Nephron progenitor cell (in vitro differentiated cells): ENCODE measurements around the gene KIF22.
A peak's percentile ranks its signal among the peaks of the same experiment; 100 is the strongest.
"Not testable (repeated sequence)": the region's sequence is repeated elsewhere in the genome, so short reads cannot be mapped to it uniquely, and the experiment has no call there.

Experiments used
- DNase-seq: peaks from one replicate; pipeline ENCODE4 v3.0.0; 2021
- H3K27ac Mint-ChIP-seq: 2 replicates; pipeline ENCODE4 v1.8.0; 2021; ENCODE audit warnings: mild to moderate bottlenecking, moderate library complexity, mixed read lengths
- H3K27me3 Mint-ChIP-seq: 2 replicates; pipeline ENCODE4 v1.8.0; 2021; ENCODE audit warnings: mild to moderate bottlenecking, low read depth, mixed read lengths; ENCODE audit not compliant: poor library complexity
- H3K36me3 Mint-ChIP-seq: 2 replicates; pipeline ENCODE4 v1.8.0; 2021; ENCODE audit warnings: low read depth, mixed read lengths
- H3K4me1 Mint-ChIP-seq: 2 replicates; pipeline ENCODE4 v1.8.0; 2021; ENCODE audit warnings: mixed read lengths
- H3K4me3 Mint-ChIP-seq: 2 replicates; pipeline ENCODE4 v1.8.0; 2021; ENCODE audit warnings: mild to moderate bottlenecking, moderate library complexity, mixed read lengths
- H3K9me3 Mint-ChIP-seq: 2 replicates; pipeline ENCODE4 v1.8.0; 2021; ENCODE audit warnings: mild to moderate bottlenecking, moderate library complexity, mixed read lengths
- TF ChIP-seq, protein P1 (sequence below): fragments of 200-600 bp; sonication (generic); IDR thresholded peaks from 2 replicates; pipeline ENCODE4 v1.5.0; 2021; ENCODE audit warnings: antibody characterized with exemption

Gene KIF22

DNA sequence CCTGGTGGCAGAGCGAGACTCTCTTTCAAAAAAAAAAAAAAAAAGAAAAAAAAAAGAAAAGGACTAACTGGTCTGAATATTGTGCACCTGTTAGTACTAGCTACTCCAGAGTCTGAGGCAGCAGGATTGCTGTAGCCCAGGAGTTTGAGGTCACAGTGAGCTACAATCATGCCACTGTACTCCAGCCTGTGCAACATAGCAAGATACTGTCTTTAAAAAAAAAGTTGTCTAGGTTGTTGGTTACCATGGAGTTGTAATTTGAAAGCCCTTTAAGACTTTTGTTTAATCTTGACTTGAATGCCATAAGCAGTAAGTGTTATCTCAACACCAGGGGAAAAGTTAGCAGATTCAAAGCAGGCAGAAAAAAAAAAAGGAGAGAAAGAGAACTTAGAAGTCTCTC is 33.9 kb upstream of the KIF22 start:
- no peak for DNase-seq
- Mint-ChIP-seq H3K27me3 (peaks cover 29% of the 10 kb centered on the region), H3K27ac (peak overlapping the region; percentile 64), H3K9me3 (no peaks in the 10 kb centered on the region), H3K4me1 (peaks cover 23% of the 10 kb centered on the region), H3K36me3 (no peaks in the 10 kb centered on the region), H3K4me3 (no peak overlapping the region)
- TF ChIP-seq, protein P1, sequence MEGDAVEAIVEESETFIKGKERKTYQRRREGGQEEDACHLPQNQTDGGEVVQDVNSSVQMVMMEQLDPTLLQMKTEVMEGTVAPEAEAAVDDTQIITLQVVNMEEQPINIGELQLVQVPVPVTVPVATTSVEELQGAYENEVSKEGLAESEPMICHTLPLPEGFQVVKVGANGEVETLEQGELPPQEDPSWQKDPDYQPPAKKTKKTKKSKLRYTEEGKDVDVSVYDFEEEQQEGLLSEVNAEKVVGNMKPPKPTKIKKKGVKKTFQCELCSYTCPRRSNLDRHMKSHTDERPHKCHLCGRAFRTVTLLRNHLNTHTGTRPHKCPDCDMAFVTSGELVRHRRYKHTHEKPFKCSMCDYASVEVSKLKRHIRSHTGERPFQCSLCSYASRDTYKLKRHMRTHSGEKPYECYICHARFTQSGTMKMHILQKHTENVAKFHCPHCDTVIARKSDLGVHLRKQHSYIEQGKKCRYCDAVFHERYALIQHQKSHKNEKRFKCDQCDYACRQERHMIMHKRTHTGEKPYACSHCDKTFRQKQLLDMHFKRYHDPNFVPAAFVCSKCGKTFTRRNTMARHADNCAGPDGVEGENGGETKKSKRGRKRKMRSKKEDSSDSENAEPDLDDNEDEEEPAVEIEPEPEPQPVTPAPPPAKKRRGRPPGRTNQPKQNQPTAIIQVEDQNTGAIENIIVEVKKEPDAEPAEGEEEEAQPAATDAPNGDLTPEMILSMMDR, result no peak

- peaks cover 23% of the 10 kb centered on the region for H3K4me1 Mint-ChIP-seq
- H3K9me3 Mint-ChIP-seq, DNase-seq, H3K36me3 Mint-ChIP-seq, H3K4me3 Mint-ChIP-seq: not testable (repeated sequence)
- H3K27me3 Mint-ChIP-seq, result peaks cover 29% of the 10 kb centered on the region
- H3K27ac Mint-ChIP-seq, result peak overlapping the region; percentile 64
Measured at GRCh38 chr16:29757086-29757485, 33.5 kb upstream of the KIF22 start.

DNA sequence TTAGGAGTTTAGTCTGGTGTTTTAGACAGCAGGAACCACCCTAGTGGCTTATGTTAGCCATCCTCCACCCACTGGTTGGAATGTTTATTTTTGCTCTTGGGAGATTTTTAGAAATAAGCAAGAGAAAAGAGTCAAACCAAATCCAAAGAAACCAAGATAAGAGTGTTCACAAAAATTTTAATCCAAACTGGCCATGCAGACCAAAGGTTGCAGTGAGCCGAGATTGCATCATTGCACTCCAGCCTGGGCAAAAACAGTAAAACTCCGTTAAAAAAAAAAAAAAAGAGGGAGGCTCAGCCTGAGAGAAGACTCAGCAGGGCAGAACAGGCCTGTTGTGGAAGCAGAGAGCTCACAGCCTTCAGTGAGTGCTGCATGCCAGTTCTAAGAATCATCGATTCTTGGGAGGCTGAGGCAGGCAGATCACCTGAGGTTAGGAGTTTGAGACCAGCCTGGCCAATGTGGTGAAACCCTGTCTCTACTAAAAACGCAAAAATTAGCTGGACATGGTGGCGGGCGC is 32.5 kb upstream of the KIF22 start:
- DNase-seq, result no peak
- Mint-ChIP-seq H3K27me3 (peaks cover 30% of the 10 kb centered on the region), H3K4me3 (no peak overlapping the region), H3K36me3 (no peaks in the 10 kb centered on the region), H3K27ac (peak overlapping the region; percentile 48), H3K9me3 (no peaks in the 10 kb centered on the region), H3K4me1 (peaks cover 26% of the 10 kb centered on the region)
- TF ChIP-seq, protein P1, result no peak

- TF ChIP-seq, protein P1, result no peak
- DNase-seq, result peak; percentile 18
- Mint-ChIP-seq H3K36me3 (no peaks in the 10 kb centered on the region), H3K9me3 (no peaks in the 10 kb centered on the region), H3K4me1 (peaks cover 33% of the 10 kb centered on the region), H3K27me3 (peaks cover 42% of the 10 kb centered on the region), H3K4me3 (no peak overlapping the region), H3K27ac (peak overlapping the region; percentile 9)
Measured at GRCh38 chr16:29760567-29761279, 29.8 kb upstream of the KIF22 start.

- Mint-ChIP-seq H3K27me3 (peaks cover 43% of the 10 kb centered on the region), H3K4me1 (peaks cover 33% of the 10 kb centered on the region)
- not testable (repeated sequence) for H3K4me3 Mint-ChIP-seq, H3K36me3 Mint-ChIP-seq, DNase-seq, H3K27ac Mint-ChIP-seq, H3K9me3 Mint-ChIP-seq
Measured at GRCh38 chr16:29761280-29761651, 29.3 kb upstream of the KIF22 start.

- H3K27ac Mint-ChIP-seq, result no peak overlapping the region
- H3K36me3 Mint-ChIP-seq, result no peaks in the 10 kb centered on the region
- peaks cover 29% of the 10 kb centered on the region for H3K4me1 Mint-ChIP-seq
- no peak for DNase-seq
- TF ChIP-seq, protein P1, result no peak
- no peak overlapping the region for H3K4me3 Mint-ChIP-seq
- no peaks in the 10 kb centered on the region for H3K9me3 Mint-ChIP-seq
- H3K27me3 Mint-ChIP-seq, result peaks cover 38% of the 10 kb centered on the region
Measured at GRCh38 chr16:29761882-29762281, 28.7 kb upstream of the KIF22 start.

DNA sequence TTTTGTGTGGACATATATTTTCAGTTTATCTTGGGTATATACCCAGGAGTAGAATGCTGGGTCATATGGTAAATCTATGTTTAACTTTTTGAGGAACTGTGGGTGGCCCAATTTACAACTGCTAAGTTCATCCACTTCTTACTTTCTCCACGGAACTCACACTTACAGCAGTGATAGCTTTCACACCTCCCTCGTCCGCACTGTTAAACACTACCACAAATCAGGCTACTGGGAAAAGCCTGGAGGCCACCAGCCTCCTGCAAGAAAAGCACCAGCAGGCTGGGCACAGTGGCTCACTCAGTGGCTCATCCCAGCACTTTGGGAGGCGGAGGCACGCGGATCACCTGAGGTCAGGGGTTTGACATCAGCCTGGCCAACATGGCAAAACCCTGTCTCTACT is 27.2 kb upstream of the KIF22 start:
- H3K36me3 Mint-ChIP-seq, result no peaks in the 10 kb centered on the region
- H3K9me3 Mint-ChIP-seq, result no peaks in the 10 kb centered on the region
- DNase-seq, result no peak
- TF ChIP-seq, protein P1, result no peak
- no peak overlapping the region for H3K27ac Mint-ChIP-seq
- H3K4me1 Mint-ChIP-seq, result peaks cover 22% of the 10 kb centered on the region
- peaks cover 46% of the 10 kb centered on the region for H3K27me3 Mint-ChIP-seq
- no peak overlapping the region for H3K4me3 Mint-ChIP-seq
